Smooth muscle cell (in vitro differentiated cells): Measurements from ENCODE around the gene MRAS. TPM values are rescaled to one million over a fixed set of nuclear protein-coding genes. Genes with fewer than 3 reads are reported as not detected.

Source experiments
- DNase-seq: peaks from one replicate; lab custom pipeline; 2025; ENCODE audit not compliant: unreplicated experiment; lab: John Stamatoyannopoulos, UW
- H2AFZ ChIP-seq: fragments of 200-600 bp; sonication (generic); 2 replicates; pipeline ENCODE4 v1.6.0; 2016; ENCODE audit warnings: antibody characterized with exemption, low read depth, mild to moderate bottlenecking
- H3F3A ChIP-seq: fragments of 200-600 bp; sonication (generic); 2 replicates; pipeline ENCODE4 v1.6.0; 2017; ENCODE audit warnings: antibody characterized with exemption, low read depth
- H3K27ac ChIP-seq: fragments of 200-600 bp; sonication (generic); 2 replicates; pipeline ENCODE4 v1.5.1; 2016; ENCODE audit warnings: low read depth, mild to moderate bottlenecking
- H3K27me3 ChIP-seq: fragments of 200-600 bp; sonication (generic); 2 replicates; pipeline ENCODE4 v1.6.1; 2016; ENCODE audit warnings: low read depth, mild to moderate bottlenecking
- H3K36me3 ChIP-seq: fragments of 200-600 bp; sonication (generic); 2 replicates; pipeline ENCODE4 v1.5.1; 2016; ENCODE audit warnings: low read depth
- H3K4me1 ChIP-seq: fragments of 200-600 bp; sonication (generic); 2 replicates; pipeline ENCODE4 v1.5.1; 2016; ENCODE audit warnings: low read depth
- H3K4me2 ChIP-seq: fragments of 200-600 bp; sonication (generic); 2 replicates; pipeline ENCODE4 v1.6.0; 2016; ENCODE audit warnings: mild to moderate bottlenecking
- H3K4me3 ChIP-seq: fragments of 200-600 bp; sonication (generic); 2 replicates; pipeline ENCODE4 v1.5.1; 2016; ENCODE audit warnings: mild to moderate bottlenecking
- H3K79me2 ChIP-seq: fragments of 200-600 bp; sonication (generic); 2 replicates; pipeline ENCODE4 v1.6.0; 2016; ENCODE audit warnings: low read depth, mild to moderate bottlenecking
- H3K9ac ChIP-seq: fragments of 200-600 bp; sonication (generic); 2 replicates; pipeline ENCODE4 v1.6.0; 2016; ENCODE audit warnings: low read depth
- H3K9me3 ChIP-seq: fragments of 200-600 bp; sonication (generic); replicated peaks from 2 replicates; pipeline ENCODE4 v1.5.1; 2016; ENCODE audit warnings: low read depth
- H4K20me1 ChIP-seq: fragments of 200-600 bp; sonication (generic); 2 replicates; pipeline ENCODE4 v1.6.0; 2016; ENCODE audit warnings: low read depth
- CTCF ChIP-seq: fragments of 200-600 bp; sonication (generic); IDR thresholded peaks from 2 replicates; pipeline ENCODE4 v1.5.1; 2017; ENCODE audit warnings: borderline replicate concordance, mild to moderate bottlenecking, antibody characterized with exemption; ENCODE audit not compliant: insufficient read depth, poor library complexity, severe bottlenecking
- WGBS: methylation state at CpG from one replicate; pipeline ENCODE4 v1.1.7; 2016; ENCODE audit warnings: low lambda C conversion rate; 5-methylcytosine and 5-hydroxymethylcytosine counted together
- polyA plus RNA-seq: library from polyadenylated mRNA; unstranded; fragments of >200 nt; fragmentation: Nextera tagmentation; extraction: Ambion mirVana; gene quantifications from 2 replicates; pipeline ENCODE4 v1.2.1, GENCODE V29; 2016
- total RNA-seq: library from RNA; depleted of rRNA; stranded (reverse); fragments of >200 nt; gene quantifications from 2 replicates; pipeline ENCODE4 v1.2.3, GENCODE V29; 2014

The MRAS gene
- total and polyA plus RNA-seq, 2 experiments from 2014 or later: 43.0 to 60.5 TPM

DNA sequence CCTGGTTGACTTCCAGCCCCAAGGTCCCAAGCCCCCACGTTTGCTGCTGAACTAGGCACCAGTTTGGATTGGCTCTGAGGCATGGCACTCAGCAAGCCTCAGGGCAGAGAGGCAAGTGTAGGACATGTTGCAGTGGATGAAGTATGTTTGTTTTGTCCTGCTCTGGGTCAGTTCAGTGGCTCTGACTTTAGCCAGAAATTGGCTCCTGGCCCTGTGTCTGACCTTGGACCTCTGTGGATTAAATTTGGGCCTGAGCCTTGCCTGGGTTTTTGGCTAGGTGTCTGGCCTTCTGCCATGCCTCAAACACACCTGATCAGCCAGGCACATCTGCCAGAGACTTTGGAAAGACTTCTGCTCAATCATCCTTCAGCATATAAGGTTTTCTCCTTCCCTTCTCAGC, 3.6 kb upstream of the MRAS start:
- no peak for TF ChIP-seq CTCF
- Histone ChIP-seq H3K27me3 (no peaks in the 10 kb centered on the region), H4K20me1 (no peaks in the 10 kb centered on the region), H3K27ac (no peak overlapping the region), H3K9me3 (no peaks in the 10 kb centered on the region), H3K4me3 (no peak overlapping the region), H3K36me3 (no peaks in the 10 kb centered on the region), H3K79me2 (no peaks in the 10 kb centered on the region), H3K9ac (no peak overlapping the region), H3F3A (peaks cover 8% of the 10 kb centered on the region), H3K4me2 (no peak overlapping the region), H3K4me1 (peaks cover 5% of the 10 kb centered on the region), H2AFZ (no peak overlapping the region)
- no peak for DNase-seq
- WGBS: 83% methylated on average over 1 of the region's 1 CpG

- no peaks in the 10 kb centered on the region for H3K36me3 ChIP-seq
- H3K4me2 ChIP-seq: peak overlapping the region; percentile 90
- peak; percentile 34 for DNase-seq
- H3K27me3 ChIP-seq: no peaks in the 10 kb centered on the region
- WGBS: 6% methylated on average over 54 of the region's 58 CpGs
- H3K79me2 ChIP-seq: peaks cover 8% of the 10 kb centered on the region
- peaks cover 36% of the 10 kb centered on the region for H4K20me1 ChIP-seq
- peaks cover 8% of the 10 kb centered on the region for H3F3A ChIP-seq
- H2AFZ ChIP-seq: peak overlapping the region; percentile 85
- H3K4me1 ChIP-seq: peaks cover 5% of the 10 kb centered on the region
- peak overlapping the region; percentile 84 for H3K4me3 ChIP-seq
- peak overlapping the region; percentile 68 for H3K27ac ChIP-seq
- no peak for TF ChIP-seq CTCF
- H3K9me3 ChIP-seq: no peaks in the 10 kb centered on the region
- H3K9ac ChIP-seq: peak overlapping the region; percentile 83
Observed at GRCh38 chr3:138348754-138349739, 668 bp downstream of the MRAS start.

DNA sequence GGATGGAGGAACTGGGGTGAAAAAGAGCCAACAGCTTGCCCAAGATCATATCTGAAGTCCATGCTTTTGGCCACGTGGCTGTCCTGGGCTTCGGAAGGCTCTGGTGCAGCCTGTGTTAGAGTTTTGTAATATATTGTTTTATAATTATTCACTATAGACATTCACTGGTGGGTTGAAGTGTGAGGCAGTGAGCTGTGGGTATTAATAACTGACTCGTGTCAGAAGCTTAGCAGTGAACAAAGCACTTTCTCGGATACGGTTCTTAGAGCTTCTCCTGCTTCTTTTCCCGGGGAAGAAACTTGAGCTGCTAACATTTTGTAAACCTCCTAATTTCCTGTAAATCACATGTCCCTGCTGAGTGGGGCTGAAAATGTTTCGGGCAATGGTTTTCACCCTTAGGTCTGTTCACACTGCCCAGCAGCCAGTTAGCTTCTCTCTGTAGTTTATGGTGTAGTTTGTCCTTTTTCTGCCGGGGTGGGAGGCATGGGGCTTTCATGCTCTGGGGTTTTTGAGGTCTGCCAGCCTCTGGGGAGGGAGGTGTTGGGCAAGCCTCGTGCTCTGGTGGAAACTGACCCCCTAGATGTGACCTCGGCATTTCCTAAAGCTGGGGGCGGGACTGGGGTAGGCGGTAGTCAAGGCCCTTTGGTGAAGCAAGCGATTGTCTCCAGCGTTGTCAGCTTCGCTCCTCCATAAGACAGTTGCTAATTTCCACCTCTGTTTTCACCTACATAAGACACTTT, 1.7 kb downstream of the MRAS start:
- no peak overlapping the region for H2AFZ ChIP-seq
- DNase-seq: no peak
- peak overlapping the region; percentile 44 for H3K27ac ChIP-seq
- WGBS: 45% methylated on average over 13 of the region's 15 CpGs
- no peak for TF ChIP-seq CTCF
- no peaks in the 10 kb centered on the region for H3K36me3 ChIP-seq
- H3K9ac ChIP-seq: no peak overlapping the region
- no peaks in the 10 kb centered on the region for H3K27me3 ChIP-seq
- H3K4me2 ChIP-seq: peak overlapping the region; percentile 90
- H4K20me1 ChIP-seq: peaks cover 46% of the 10 kb centered on the region
- no peaks in the 10 kb centered on the region for H3K9me3 ChIP-seq
- peaks cover 8% of the 10 kb centered on the region for H3K79me2 ChIP-seq
- H3K4me3 ChIP-seq: peak overlapping the region; percentile 84
- peaks cover 5% of the 10 kb centered on the region for H3K4me1 ChIP-seq
- peaks cover 8% of the 10 kb centered on the region for H3F3A ChIP-seq
